HL-60/S4 treated with phorbol 12-myristate 13-acetate at 8.2 ng/mL for 4 days and 3 days (cell line): ENCODE data around the gene UGT3A2.
"Not testable (repeated sequence)": the region's sequence is repeated elsewhere in the genome, so short reads cannot be mapped to it uniquely, and the experiment has no call there.

Experiments
- in situ Hi-C: fragments of 300-500 bp; cut with MboI; formaldehyde crosslinking; loops from 2 replicates; pipeline ENCODE4 v1.15.0; 2022; ENCODE audit warnings: low sequenced_read_pairs

The UGT3A2 gene

GRCh38 chr5:36054647-36055046 is 12.0 kb downstream of the UGT3A2 start:
- in situ Hi-C loops = no loop called here

GRCh38 chr5:36052538-36052937 is 14.1 kb downstream of the UGT3A2 start:
- in situ Hi-C loops = no loop called here

- in situ Hi-C loops = no loop called here
Measured at GRCh38 chr5:36049949-36050348, 16.7 kb downstream of the UGT3A2 start.

- in situ Hi-C loops = no loop called here
Measured at GRCh38 chr5:36047384-36048160, 19.1 kb downstream of the UGT3A2 start.

GRCh38 chr5:36045895-36046294 is 20.8 kb downstream of the UGT3A2 start:
- in situ Hi-C loops = no loop called here

- in situ Hi-C loops = no loop called here
Measured at GRCh38 chr5:36041537-36041845, 25.2 kb downstream of the UGT3A2 start.

GRCh38 chr5:36040651-36041536 is 25.8 kb downstream of the UGT3A2 start:
- in situ Hi-C loops = no loop called here

- in situ Hi-C loops = no loop called here
Measured at GRCh38 chr5:36035696-36036095, 31.0 kb downstream of the UGT3A2 start.

- in situ Hi-C loops = not testable (repeated sequence)
Measured at GRCh38 chr5:36034536-36035134, 32.0 kb downstream of the UGT3A2 start.

- in situ Hi-C loops = no loop called here
Measured at GRCh38 chr5:36033486-36033885, 33.2 kb downstream of the UGT3A2 start.

GRCh38 chr5:36033047-36033446 is 33.6 kb downstream of the UGT3A2 start:
- in situ Hi-C loops = no loop called here

- in situ Hi-C loops = no loop called here
Measured at GRCh38 chr5:36031223-36031622, 35.5 kb downstream of the UGT3A2 start.

- in situ Hi-C loops = no loop called here
Measured at GRCh38 chr5:36029914-36030313, 36.8 kb downstream of the UGT3A2 start.

- in situ Hi-C loops = no loop called here
Measured at GRCh38 chr5:36028816-36029465, 37.7 kb downstream of the UGT3A2 start.

- in situ Hi-C loops = no loop called here
Measured at GRCh38 chr5:36027711-36028110, 39.0 kb downstream of the UGT3A2 start.

- in situ Hi-C loops = no loop called here
Measured at GRCh38 chr5:36026706-36027465, 39.8 kb downstream of the UGT3A2 start.

GRCh38 chr5:36022246-36022645 is 44.4 kb downstream of the UGT3A2 start:
- in situ Hi-C loops = not testable (repeated sequence)

GRCh38 chr5:36019584-36019983 is 47.1 kb downstream of the UGT3A2 start:
- in situ Hi-C loops = not testable (repeated sequence)

- in situ Hi-C loops = no loop called here
Measured at GRCh38 chr5:36017622-36018021, 49.1 kb downstream of the UGT3A2 start.

GRCh38 chr5:36017004-36017403 is 49.7 kb downstream of the UGT3A2 start:
- in situ Hi-C loops = no loop called here

GRCh38 chr5:36013182-36013581 is 53.5 kb downstream of the UGT3A2 start:
- in situ Hi-C loops = no loop called here
